Endometrium (tissue), 2 donors: ENCODE measurements around the gene APOH.
A peak's percentile ranks its signal among the peaks of the same experiment; 100 is the strongest.
"Not testable (repeated sequence)": the region's sequence is repeated elsewhere in the genome, so short reads cannot be mapped to it uniquely, and the experiment has no call there.

Experiments
- FAIRE-seq: peaks from 2 replicates; lab custom pipeline; 2012; peaks lifted over from hg19 to GRCh38; lab: Jason Lieb, UNC
- donor health status: control.
- donor health status: control.

Gene APOH

DNA sequence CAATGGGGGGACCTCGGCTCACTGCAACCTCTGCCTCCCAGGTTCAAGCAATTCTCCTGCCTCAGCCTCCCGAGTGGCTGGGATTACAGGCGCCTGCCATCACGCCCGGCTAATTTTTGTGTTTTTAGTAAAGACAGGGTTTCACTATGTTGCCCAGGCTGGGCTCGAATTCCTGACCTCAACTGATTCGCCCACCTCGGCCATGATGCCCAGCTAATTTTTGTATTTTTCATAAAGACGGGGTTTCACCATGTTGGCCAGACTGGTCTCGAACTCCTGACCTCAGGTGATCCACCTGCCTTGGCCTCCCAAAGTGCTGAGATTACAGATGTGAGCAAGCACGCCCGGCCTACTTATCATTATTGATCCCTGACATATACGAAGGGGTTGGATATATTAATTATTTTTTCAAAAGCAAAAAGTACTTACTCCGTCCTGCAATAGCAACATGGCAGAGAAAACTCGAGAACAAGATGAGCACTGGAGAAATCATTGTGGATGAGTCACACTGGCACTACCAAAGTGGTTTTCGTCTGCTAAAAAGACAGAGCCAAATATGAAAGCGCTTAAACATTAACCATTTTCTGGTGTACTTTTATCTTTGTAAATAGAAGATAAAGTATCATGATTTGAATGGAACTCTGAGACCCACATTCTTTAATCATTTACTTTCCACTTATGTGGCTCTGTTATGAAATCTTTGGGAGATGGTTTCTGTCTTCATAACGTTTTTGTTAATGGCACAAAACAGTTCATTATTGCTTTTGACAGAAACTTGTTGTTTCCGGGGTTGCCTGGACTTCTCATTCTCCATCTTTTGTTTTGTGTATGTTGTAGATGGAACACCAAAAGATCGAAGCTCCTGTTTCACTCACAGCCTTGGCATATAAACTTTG, at the start of gene APOH:
Gene APOH (minus strand): TSS at position 529 of the 896 bp plus-strand sequence. CDS start 36 bp downstream, at position 493.
- FAIRE-seq: no peak

- no peak for FAIRE-seq
Measured at GRCh38 chr17:66277191-66277590, 48.0 kb upstream of the APOH start.

GRCh38 chr17:66276328-66276937, 47.2 kb upstream of the APOH start:
- no peak for FAIRE-seq

GRCh38 chr17:66275651-66276050, 46.4 kb upstream of the APOH start:
- no peak for FAIRE-seq

GRCh38 chr17:66273586-66273848, 44.3 kb upstream of the APOH start:
- FAIRE-seq: no peak

- no peak for FAIRE-seq
Measured at GRCh38 chr17:66272811-66273585, 43.8 kb upstream of the APOH start.

- FAIRE-seq: no peak
Measured at GRCh38 chr17:66271512-66271911, 42.3 kb upstream of the APOH start.

GRCh38 chr17:66270106-66270505, 40.9 kb upstream of the APOH start:
- FAIRE-seq: no peak

GRCh38 chr17:66268247-66268927, 39.2 kb upstream of the APOH start:
- no peak for FAIRE-seq

DNA sequence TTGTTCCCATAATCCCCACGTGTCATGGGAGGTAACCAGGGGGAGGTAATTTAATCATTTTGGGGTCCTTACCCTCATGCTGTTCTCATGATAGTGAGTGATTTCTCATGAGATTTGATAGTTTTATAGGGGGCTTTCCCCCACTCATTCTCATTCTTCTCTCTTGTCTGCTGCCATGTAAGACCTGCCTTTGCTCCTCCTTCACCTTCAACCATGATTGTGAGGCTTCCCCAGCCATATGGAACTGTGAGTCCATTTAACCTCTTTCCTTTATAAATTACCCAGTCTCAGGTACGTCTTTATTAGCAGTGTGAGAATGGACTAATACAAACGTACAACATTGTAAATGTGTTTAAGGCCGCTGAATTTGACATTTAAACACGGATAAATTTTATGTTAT, 35.5 kb upstream of the APOH start:
- no peak for FAIRE-seq

GRCh38 chr17:66262767-66263166, 33.6 kb upstream of the APOH start:
- no peak for FAIRE-seq

DNA sequence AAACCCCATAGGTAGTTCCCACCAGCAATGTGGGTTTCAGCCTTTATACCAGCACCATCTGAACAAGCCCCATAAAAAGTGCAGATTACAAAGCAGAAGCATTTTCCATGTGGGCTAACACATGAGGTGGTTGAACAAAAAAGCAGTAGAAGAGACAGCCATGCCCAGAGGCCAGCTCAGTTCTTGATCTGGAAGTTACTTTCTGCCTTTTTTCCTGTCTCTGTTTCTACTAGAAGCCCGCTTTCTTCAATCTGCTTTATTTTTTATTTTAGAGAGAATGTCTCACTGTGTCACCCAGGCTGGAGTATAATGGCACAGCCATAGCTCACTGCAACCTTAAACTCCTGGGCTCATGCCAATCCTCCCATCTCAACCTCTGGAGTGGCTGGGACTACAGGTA, 31.5 kb upstream of the APOH start:
- FAIRE-seq: no peak

DNA sequence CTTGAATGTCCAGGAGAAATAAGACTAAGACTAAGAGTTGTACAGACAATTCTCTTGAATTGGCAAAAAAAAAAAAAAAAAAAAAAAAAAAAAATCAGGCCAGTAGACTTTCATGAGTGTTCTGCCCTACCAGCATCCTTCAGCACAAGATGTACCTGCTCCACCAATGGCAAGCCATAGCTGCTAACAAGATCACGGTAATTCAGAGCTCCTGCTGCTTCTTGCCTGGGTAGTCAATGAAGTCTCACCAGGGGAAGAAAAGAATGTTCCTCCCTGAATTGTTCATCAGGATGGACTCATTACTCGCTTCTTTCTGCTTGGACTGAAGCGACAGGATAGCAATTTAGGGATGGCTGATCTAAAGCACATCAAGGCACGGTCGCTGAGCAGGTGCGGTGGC, 31.1 kb upstream of the APOH start:
- FAIRE-seq: no peak

GRCh38 chr17:66255527-66255971, 26.3 kb upstream of the APOH start:
- no peak for FAIRE-seq

DNA sequence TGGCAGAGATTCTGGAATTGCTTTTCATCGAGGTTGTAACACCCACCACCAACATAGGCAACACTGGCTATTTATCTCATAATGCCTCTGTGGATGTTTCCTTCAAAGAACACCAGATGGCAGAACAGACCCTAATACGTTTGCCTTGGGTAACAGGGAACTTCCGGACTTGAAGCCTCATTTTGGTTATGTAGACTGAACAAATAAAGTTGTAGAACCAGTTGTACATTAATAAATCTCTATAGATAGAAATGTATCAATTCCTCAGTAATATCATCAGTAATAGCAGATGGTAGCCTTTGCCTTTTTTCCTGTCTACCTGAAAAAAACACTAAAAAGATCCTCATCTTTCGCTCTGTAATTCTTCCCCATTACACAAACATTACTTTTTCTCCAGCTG, 25.9 kb upstream of the APOH start:
- peak; percentile 89 for FAIRE-seq

- FAIRE-seq: not testable (repeated sequence)
Measured at GRCh38 chr17:66253458-66253857, 24.2 kb upstream of the APOH start.

GRCh38 chr17:66250686-66251085, 21.5 kb upstream of the APOH start:
- no peak for FAIRE-seq

- FAIRE-seq: no peak
Measured at GRCh38 chr17:66248285-66248684, 19.1 kb upstream of the APOH start.

DNA sequence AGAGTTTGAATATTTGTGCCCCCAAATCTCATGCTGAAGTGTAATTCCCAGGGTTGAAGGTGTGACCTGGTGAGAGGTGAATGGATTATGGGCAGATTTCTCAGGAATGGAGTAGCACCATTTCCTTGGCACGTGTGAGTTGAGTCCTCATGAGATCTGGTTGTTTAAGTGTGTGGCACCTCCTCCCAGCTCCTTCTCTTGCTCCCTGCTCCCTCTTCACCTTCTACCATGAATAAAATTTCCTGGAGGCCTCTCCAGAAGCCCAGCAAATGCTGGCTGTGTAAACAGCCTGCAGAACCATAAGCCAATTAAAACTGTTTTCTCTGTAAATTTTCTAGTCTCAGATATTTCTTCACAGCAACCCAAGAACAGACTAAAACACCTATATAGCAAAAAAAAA, 12.6 kb upstream of the APOH start:
- no peak for FAIRE-seq

GRCh38 chr17:66240630-66241029, 11.4 kb upstream of the APOH start:
- FAIRE-seq: no peak

- FAIRE-seq: no peak
Measured at GRCh38 chr17:66240013-66240412, 10.8 kb upstream of the APOH start.

GRCh38 chr17:66235377-66235994, 6.3 kb upstream of the APOH start:
- no peak for FAIRE-seq
